B cell (primary cell): ENCODE data around the gene HOXA11. TPM values are rescaled to one million over a fixed set of nuclear protein-coding genes. Genes with fewer than 3 reads are reported as not detected.

ENCODE experiments used
- ATAC-seq: fragments of 200-7000 bp; cut with Tn5 transposase; one replicate; pipeline ENCODE4 v1.10.0; 2021; ENCODE audit warnings: low read depth, mild to moderate bottlenecking, moderate number of reproducible peaks, moderate library complexity
- CTCF ChIA-PET: fragments of 350-600 bp; sonication (Branson Sonifier 250); formaldehyde crosslinking; loops from one replicate; lab custom pipeline; 2021; ENCODE audit warnings: antibody characterized with exemption, inconsistent platforms; lab: Charles Lee
- POLR2A ChIA-PET: fragments of 350-600 bp; sonication (Branson Sonifier 250); formaldehyde crosslinking; loops from one replicate; lab custom pipeline; 2021; ENCODE audit warnings: antibody characterized with exemption; lab: Charles Lee
- DNase-seq: peaks from one replicate; pipeline ENCODE4 v3.0.0; 2013
- H2AFZ ChIP-seq: 2 replicates; pipeline ENCODE4 v1.6.1; 2012; ENCODE audit warnings: mild to moderate bottlenecking, low read depth, low read length; ENCODE audit not compliant: insufficient read depth, poor library complexity, severe bottlenecking
- H3K27ac ChIP-seq, 2 donors: 1 replicate in 1 of 2; 2 replicates in 1 of 2; pipeline ENCODE4 v1.5.1; 2012 to 2013; ENCODE audit warnings: low read length in 2 of 2, mild to moderate bottlenecking in 2 of 2, moderate library complexity in 1 of 2
- H3K27me3 ChIP-seq, 4 experiments: fragments of 200-600 bp in 1 of 4; sonication (generic) in 1 of 4; replicated peaks in 1 of 4; 1 replicate in 2 of 4; 2 replicates in 2 of 4; pipeline versions ENCODE4 v1.6.1 to v1.7.0; 2013 to 2016; ENCODE audit warnings: low read length in 3 of 4, mild to moderate bottlenecking in 2 of 4, mixed read lengths in 1 of 4, moderate library complexity in 1 of 4; ENCODE audit not compliant: insufficient read depth in 4 of 4, control insufficient read depth in 3 of 4; ENCODE audit errors: control extremely low read depth in 1 of 4
- H3K36me3 ChIP-seq, 2 experiments: replicated peaks in 1 of 2; 1 replicate in 1 of 2; 2 replicates in 1 of 2; pipeline versions ENCODE4 v1.6.1 to v1.7.1; 2013; ENCODE audit warnings: low read length in 1 of 2; ENCODE audit not compliant: insufficient read depth in 2 of 2, control insufficient read depth in 1 of 2; ENCODE audit errors: control extremely low read depth in 1 of 2, extremely low read depth in 1 of 2
- H3K4me1 ChIP-seq, 2 donors: fragments of 200-600 bp in 1 of 2; sonication (generic) in 1 of 2; 1 replicate in 1 of 2; 2 replicates in 1 of 2; pipeline versions ENCODE4 v1.5.1 to v1.6.1; 2013 to 2017; ENCODE audit warnings: low read length in 2 of 2; ENCODE audit not compliant: control insufficient read depth in 2 of 2, insufficient read depth in 2 of 2
- H3K4me2 ChIP-seq: replicated peaks from 2 replicates; pipeline ENCODE3; 2012; ENCODE audit warnings: mild to moderate bottlenecking, low read depth, low read length; ENCODE audit not compliant: poor library complexity, severe bottlenecking
- H3K4me3 ChIP-seq, 5 experiments: fragments of 200-600 bp in 1 of 5; sonication (generic) in 1 of 5; 1 replicate in 3 of 5; 2 replicates in 2 of 5; pipeline versions ENCODE4 v1.5.1 to v1.7.0; 2011 to 2016; ENCODE audit warnings: low read length in 4 of 5, mild to moderate bottlenecking in 4 of 5, low read depth in 2 of 5, control low read depth in 1 of 5, moderate library complexity in 1 of 5; ENCODE audit not compliant: insufficient read depth in 1 of 5; ENCODE audit errors: control extremely low read depth in 1 of 5, extremely low read depth in 1 of 5
- H3K79me2 ChIP-seq: fragments of 200-600 bp; sonication (generic); one replicate; pipeline ENCODE4 v1.6.0; 2016; ENCODE audit warnings: low read length; ENCODE audit not compliant: control insufficient read depth, insufficient read depth
- H3K9ac ChIP-seq: fragments of 200-600 bp; sonication (generic); 2 replicates; pipeline ENCODE4 v1.6.1; 2017; ENCODE audit warnings: mild to moderate bottlenecking, low read length, moderate library complexity
- H3K9me3 ChIP-seq, 3 donors: one replicate each; pipeline versions ENCODE4 v1.6.1 to v1.7.1; 2013; ENCODE audit warnings: low read length in 2 of 3; ENCODE audit not compliant: control insufficient read depth in 2 of 3, insufficient read depth in 1 of 3; ENCODE audit errors: control extremely low read depth in 1 of 3
- H4K20me1 ChIP-seq: 2 replicates; pipeline ENCODE4 v1.6.0; 2012; ENCODE audit warnings: mild to moderate bottlenecking, low read length; ENCODE audit not compliant: insufficient read depth, control insufficient read depth, poor library complexity, severe bottlenecking
- H3K27ac Mint-ChIP-seq: one replicate; pipeline ENCODE4 v1.8.0; 2021; ENCODE audit warnings: mixed read lengths
- H3K27me3 Mint-ChIP-seq: one replicate; pipeline ENCODE4 v1.8.0; 2021; ENCODE audit warnings: mixed read lengths
- H3K4me1 Mint-ChIP-seq: one replicate; pipeline ENCODE4 v1.8.0; 2021; ENCODE audit warnings: mixed read lengths
- H3K4me3 Mint-ChIP-seq: one replicate; pipeline ENCODE4 v1.8.0; 2021; ENCODE audit warnings: mixed read lengths
- H3K9me3 Mint-ChIP-seq: one replicate; pipeline ENCODE4 v1.8.0; 2022; ENCODE audit warnings: mixed read lengths; ENCODE audit not compliant: insufficient read depth
- CTCF ChIP-seq: fragments of 200-600 bp; IDR thresholded peaks from one replicate; pipeline ENCODE4 v1.8.0; 2022; ENCODE audit warnings: antibody characterized with exemption, mild to moderate bottlenecking
- EZH2 ChIP-seq: IDR thresholded peaks from 2 replicates; pipeline ENCODE4 v1.6.1; 2012; ENCODE audit warnings: borderline replicate concordance, low read depth, mild to moderate bottlenecking, moderate library complexity, low read length; ENCODE audit not compliant: insufficient read depth, poor library complexity, severe bottlenecking
- WGBS: methylation state at CpG from one replicate; pipeline ENCODE4 v1.1.5; 2013; ENCODE audit warnings: missing lambda C conversion rate; ENCODE audit not compliant: insufficient coverage; 5-methylcytosine and 5-hydroxymethylcytosine counted together
- intact Hi-C: fragments of 100-400 bp; cut with micrococcal nuclease; formaldehyde crosslinking; loops from one replicate; pipeline ENCODE4 v1.10.0; 2022
- polyA plus RNA-seq: library from polyadenylated mRNA; depleted of rRNA; stranded (reverse); fragments of >200 nt; gene quantifications from 2 replicates; pipeline ENCODE4 v1.2.3, GENCODE V29; 2012
- total RNA-seq, 2 donors: library from RNA; stranded (reverse); fragments of 120-200 nt in 1 of 2; gene quantifications; 1 replicate in 1 of 2; 2 replicates in 1 of 2; pipeline versions ENCODE4 v1.2.3 to v1.2.4, GENCODE V29; 2013 to 2022

HOXA11 gene
- total and polyA plus RNA-seq, 2 donors (not counting 1 experiment from before 2014, with no cell fraction given): not detected

- ATAC-seq: no peak
- CTCF ChIA-PET: interaction anchor here (0.9 to 1.8 kb wide), 5 partner anchors 9 to 1354 kb away, joined by 3 to 6 read pairs (median 3); no protein-coding TSS in a partner anchor
- H3K9me3 Mint-ChIP-seq: no peaks in the 10 kb centered on the region
- TF ChIP-seq CTCF (no peak), EZH2 (no peak)
- Histone ChIP-seq H3K4me2 (peak overlapping the region; percentile 78), H3K9ac (peak overlapping the region; percentile 21), H3K27ac (no peak overlapping the region), H3K36me3 (no peaks in the 10 kb centered on the region), H3K4me3 (no peak overlapping the region), H3K27me3 (peaks cover 1 to 90% (median 86%) of the 10 kb centered on the region in 4 experiments), H3K79me2 (no peaks in the 10 kb centered on the region), H3K9me3 (peaks cover 1 to 61% (median 6%) of the 10 kb centered on the region in 3 donors), H2AFZ (no peak overlapping the region), H3K4me1 (peaks cover 50 to 72% of the 10 kb centered on the region in 2 donors), H4K20me1 (no peaks in the 10 kb centered on the region)
- intact Hi-C loops: loop anchor here (5.0 kb wide), 1 partner anchor 1210 kb away; the partner anchor contains the start of gene CREB5
- peak overlapping the region; percentile 50 for H3K27ac Mint-ChIP-seq
- H3K27me3 Mint-ChIP-seq: peaks cover 84% of the 10 kb centered on the region
- peak; percentile 26 for DNase-seq
- peaks cover 44% of the 10 kb centered on the region for H3K4me1 Mint-ChIP-seq
- POLR2A ChIA-PET: interaction anchor here (0.5 kb wide), 1 partner anchor 866 kb away, joined by 5 read pairs; no protein-coding TSS in a partner anchor
- WGBS: 23% methylated on average over 27 of the region's 30 CpGs
- peak overlapping the region; percentile 78 for H3K4me3 Mint-ChIP-seq
Measured at GRCh38 chr7:27202018-27202861, 17.2 kb upstream of the HOXA11 start.
